A549 (cell line): Measurements from ENCODE around the gene MYO18B. TPM values are rescaled to one million over a fixed set of nuclear protein-coding genes. Genes with fewer than 3 reads are reported as not detected.

ENCODE experiments used
- ATAC-seq, 2 experiments: fragments of 200-7000 bp in 1 of 2; fragments of >200 bp in 1 of 2; cut with Nextera tagmentation in 1 of 2; cut with Tn5 transposase in 1 of 2; 3 replicates each; pipeline versions ENCODE4 v1.8.0 to v1.9.1; 2018 to 2020; ENCODE audit warnings: mild to moderate bottlenecking in 1 of 2, moderate library complexity in 1 of 2
- CTCF ChIA-PET: fragments of 300-600 bp; sonication (Branson Sonifier 250); formaldehyde crosslinking; extraction: SDS; loops from one replicate; lab custom pipeline; 2021; ENCODE audit warnings: antibody characterized with exemption, inconsistent platforms; lab: Yijun Ruan, JAX
- POLR2A ChIA-PET: fragments of 350-600 bp; formaldehyde crosslinking; extraction: SDS; loops from one replicate; lab custom pipeline; 2021; ENCODE audit warnings: antibody characterized with exemption, inconsistent platforms; lab: Yijun Ruan, JAX
- DNase-seq, 2 experiments: peaks; one replicate each; pipeline versions ENCODE4 v3.0.0 to v3.0.0-alpha.2; 2011 to 2016; ENCODE audit warnings: low read depth in 1 of 2, low spot score in 1 of 2
- FAIRE-seq: peaks from 2 replicates; lab custom pipeline; 2011; peaks lifted over from hg19 to GRCh38; lab: Jason Lieb, UNC
- H3K27ac ChIP-seq, 2 experiments: fragments of >200 bp; sonication (Bioruptor Twin); formaldehyde crosslinking; 3 replicates each; pipeline ENCODE4 v1.5.1; 2016 to 2017
- H3K4me1 ChIP-seq: fragments of >200 bp; sonication (Bioruptor Twin); formaldehyde crosslinking; 3 replicates; pipeline ENCODE4 v1.6.1; 2016
- H3K4me2 ChIP-seq: fragments of >200 bp; sonication (Bioruptor Twin); formaldehyde crosslinking; 3 replicates; pipeline ENCODE4 v1.6.1; 2016
- H3K4me3 ChIP-seq: fragments of >200 bp; sonication (Bioruptor Twin); formaldehyde crosslinking; 3 replicates; pipeline ENCODE4 v1.5.1; 2016
- H3K9me3 ChIP-seq: fragments of >200 bp; sonication (Bioruptor Twin); formaldehyde crosslinking; 3 replicates; pipeline ENCODE4 v1.6.1; 2016
- CEBPB ChIP-seq, 2 experiments: fragments of >200 bp in 1 of 2; sonication (Bioruptor Twin) in 1 of 2; formaldehyde crosslinking in 1 of 2; IDR thresholded peaks; 2 replicates each; pipeline ENCODE4 v1.6.1; 2012 to 2016
- CTCF ChIP-seq: fragments of >200 bp; sonication (Bioruptor Twin); formaldehyde crosslinking; IDR thresholded peaks from 3 replicates; pipeline ENCODE4 v1.5.1; 2016
- EP300 ChIP-seq, 2 experiments: fragments of >200 bp; sonication (Bioruptor Twin); formaldehyde crosslinking; IDR thresholded peaks; 2 replicates in 1 of 2; 3 replicates in 1 of 2; pipeline ENCODE4 v1.6.1; 2016 to 2017
- FOXS1 ChIP-seq: fragments of 250-450 bp; sonication (Bioruptor Pico); IDR thresholded peaks from 2 replicates; pipeline ENCODE4 v1.5.0; 2020; ENCODE audit warnings: mild to moderate bottlenecking, moderate library complexity
- HES2 ChIP-seq: fragments of >200 bp; sonication (Bioruptor Twin); formaldehyde crosslinking; IDR thresholded peaks from 2 replicates; pipeline ENCODE4 v1.6.1; 2016
- HOXB5 ChIP-seq: fragments of 250-450 bp; sonication (Bioruptor Pico); IDR thresholded peaks from 2 replicates; pipeline ENCODE4 v1.5.0; 2020; ENCODE audit warnings: mild to moderate bottlenecking, moderate library complexity
- JUN ChIP-seq, 2 experiments: fragments of >200 bp; sonication (Bioruptor Twin); formaldehyde crosslinking; IDR thresholded peaks; 2 replicates in 1 of 2; 3 replicates in 1 of 2; pipeline ENCODE4 v1.6.1; 2016 to 2017
- KDM1A ChIP-seq: fragments of 200-600 bp; sonication (generic); IDR thresholded peaks from 2 replicates; pipeline ENCODE4 v1.6.1; 2016; ENCODE audit warnings: low read depth, mild to moderate bottlenecking
- MYC ChIP-seq: IDR thresholded peaks from 2 replicates; pipeline ENCODE4 v1.6.1; 2012; ENCODE audit warnings: mild to moderate bottlenecking, inconsistent platforms, low read length, improper control_type of control experiment, borderline replicate concordance
- NR3C1 ChIP-seq: fragments of >200 bp; sonication (Bioruptor Twin); formaldehyde crosslinking; IDR thresholded peaks from 3 replicates; pipeline ENCODE4 v1.6.1; 2017
- PBX3 ChIP-seq: IDR thresholded peaks from 2 replicates; pipeline ENCODE4 v1.6.1; 2012
- PHF8 ChIP-seq: fragments of 200-600 bp; sonication (generic); IDR thresholded peaks from 2 replicates; pipeline ENCODE4 v1.6.1; 2016; ENCODE audit warnings: low read depth, mild to moderate bottlenecking, antibody characterized with exemption, moderate library complexity, borderline replicate concordance
- POLR2A ChIP-seq: IDR thresholded peaks from 2 replicates; pipeline ENCODE4 v1.6.1; 2012; ENCODE audit warnings: mild to moderate bottlenecking, low read length
- POLR2AphosphoS2 ChIP-seq: conservative IDR thresholded peaks from 2 replicates; pipeline ENCODE4 v1.6.1; 2012; ENCODE audit warnings: low read length, improper control_type of control experiment, inconsistent platforms
- RCOR1 ChIP-seq: fragments of 150-350 bp; IDR thresholded peaks from 2 replicates; pipeline ENCODE4 v1.6.1; 2014; ENCODE audit warnings: antibody characterized with exemption, low read length, low read depth
- REST ChIP-seq: fragments of 200-600 bp; sonication (generic); IDR thresholded peaks from 2 replicates; pipeline ENCODE4 v1.6.1; 2016; ENCODE audit warnings: antibody characterized with exemption, mild to moderate bottlenecking, moderate library complexity
- RFX5 ChIP-seq: fragments of 450-650 bp; IDR thresholded peaks from 2 replicates; pipeline ENCODE4 v1.7.1; 2014; ENCODE audit warnings: antibody characterized with exemption, mild to moderate bottlenecking, moderate library complexity
- TFCP2L1 ChIP-seq: fragments of 250-450 bp; sonication (Bioruptor Pico); IDR thresholded peaks from 2 replicates; pipeline ENCODE4 v1.5.0; 2021; ENCODE audit warnings: mild to moderate bottlenecking
- ZNF302 ChIP-seq: fragments of 250-450 bp; sonication (Bioruptor Pico); IDR thresholded peaks from 2 replicates; pipeline ENCODE4 v1.9.0; 2021; ENCODE audit warnings: inconsistent platforms, mild to moderate bottlenecking, moderate library complexity
- WGBS: methylation state at CpG from one replicate; pipeline ENCODE4 v1.1.6; 2017; ENCODE audit errors: missing lambda C conversion rate; 5-methylcytosine and 5-hydroxymethylcytosine counted together
- polyA plus RNA-seq, 4 experiments: library from polyadenylated mRNA; depleted of rRNA in 3 of 4; stranded (reverse); fragments of >200 nt; fragmentation: RNase III in 1 of 4; extraction: RNeasy Plus Mini Kit Qiagen cat#74134 plus additional on column Dnase treatment in 1 of 4; gene quantifications; 2 replicates in 3 of 4; 3 replicates in 1 of 4; pipeline ENCODE4 v1.2.3, GENCODE V29; 2011 to 2017

MYO18B gene
- polyA plus RNA-seq, 2 of the 4 experiments (the other 2 are of a cell fraction), result 0.01 TPM

GRCh38 chr22:25750569-25751173 lies 8.7 kb downstream of the MYO18B start:
- Histone ChIP-seq H3K4me1 (peaks cover 44% of the 10 kb centered on the region), H3K4me3 (no peak overlapping the region), H3K4me2 (peak overlapping the region; percentile 25; the same call in 2 of the 3 replicates), H3K9me3 (no peaks in the 10 kb centered on the region), H3K27ac (peak overlapping the region; percentile 38 to 43; a peak in 4 of 6 replicates)
- DNase-seq (no peak), ATAC-seq (0 out of 6 replicates have a peak, but pooled peaks of 1 of the 2 experiments have one; percentile 36), FAIRE-seq (no peak)
- TF ChIP-seq POLR2AphosphoS2 (no peak), FOXS1 (CRISPR knock-in tag) (no peak), HES2 (no peak), HOXB5 (no peak), CEBPB (IDR thresholded peaks at IDR 0.05) (no peak), KDM1A (no peak), RCOR1 (no peak), PBX3 (no peak), ZNF302 (CRISPR knock-in tag) (no peak), JUN (IDR thresholded peaks at IDR 0.05) (no peak), REST (no peak), POLR2A (no peak), NR3C1 (no peak), PHF8 (no peak), MYC (no peak), EP300 (IDR thresholded peaks at IDR 0.05) (no peak), TFCP2L1 (CRISPR knock-in tag) (no peak), CTCF (no peak)
- ChIA-PET CTCF (interaction anchor here (1.5 kb wide), 1 partner anchor 22 kb away, joined by 4 read pairs; no protein-coding TSS in a partner anchor), POLR2A (no interaction called here)
- 50% methylated on average over 5 of the region's 6 CpGs for WGBS

GRCh38 chr22:25751174-25751581 lies 9.2 kb downstream of the MYO18B start:
- FAIRE-seq (no peak), DNase-seq (no peak), ATAC-seq (no peak)
- ChIA-PET CTCF (no interaction called here), POLR2A (no interaction called here)
- Histone ChIP-seq H3K27ac (peak overlapping the region; percentile 38 to 43; a peak in 2 of 6 replicates), H3K4me1 (peaks cover 39% of the 10 kb centered on the region), H3K4me3 (no peak overlapping the region), H3K4me2 (peak overlapping the region; percentile 25; the same call in 2 of the 3 replicates), H3K9me3 (no peaks in the 10 kb centered on the region)
- WGBS, result 21% methylated on average over 2 of the region's 4 CpGs
- TF ChIP-seq RFX5 (no peak), HES2 (no peak)
